GM19467 (cell line): ENCODE data around the gene NPR3.

ENCODE experiments used
- ATAC-seq: cut with Tn5 transposase; IDR thresholded peaks from one replicate; pipeline ENCODE4 v1.9.1; 2021; ENCODE audit warnings: mild to moderate bottlenecking, moderate library complexity; ENCODE audit not compliant: unreplicated experiment

NPR3 gene

GRCh38 chr5:32754284-32754683 lies 43.2 kb downstream of the NPR3 start:
- ATAC-seq = no peak

- no peak for ATAC-seq
Measured at GRCh38 chr5:32760091-32760509, 49.0 kb downstream of the NPR3 start.

GRCh38 chr5:32765266-32765665 lies 54.1 kb downstream of the NPR3 start:
- ATAC-seq = no peak

- no peak for ATAC-seq
Measured at GRCh38 chr5:32767948-32768467, 56.9 kb downstream of the NPR3 start.

GRCh38 chr5:32769711-32770110 lies 58.6 kb downstream of the NPR3 start:
- ATAC-seq = no peak

GRCh38 chr5:32770444-32770843 lies 59.3 kb downstream of the NPR3 start:
- no peak for ATAC-seq

GRCh38 chr5:32771037-32771436 lies 59.9 kb downstream of the NPR3 start:
- no peak for ATAC-seq

- ATAC-seq = no peak
Measured at GRCh38 chr5:32773944-32774343, 62.8 kb downstream of the NPR3 start.

GRCh38 chr5:32776200-32776599 lies 65.1 kb downstream of the NPR3 start:
- no peak for ATAC-seq

- peak; percentile 77 for ATAC-seq
Measured at GRCh38 chr5:32777222-32777621, 66.1 kb downstream of the NPR3 start.

- no peak for ATAC-seq
Measured at GRCh38 chr5:32777733-32778132, 66.6 kb downstream of the NPR3 start.

GRCh38 chr5:32778403-32778802 lies 67.3 kb downstream of the NPR3 start:
- ATAC-seq = no peak

- ATAC-seq = no peak
Measured at GRCh38 chr5:32779754-32780415, 68.8 kb downstream of the NPR3 start.

GRCh38 chr5:32780508-32780919 lies 69.4 kb downstream of the NPR3 start:
- ATAC-seq = no peak

GRCh38 chr5:32783661-32784060 lies 72.5 kb downstream of the NPR3 start:
- no peak for ATAC-seq

GRCh38 chr5:32785611-32786254 lies 74.6 kb downstream of the NPR3 start:
- ATAC-seq = no peak

- ATAC-seq = no peak
Measured at GRCh38 chr5:32786311-32786710, 75.2 kb downstream of the NPR3 start.

GRCh38 chr5:32790411-32790951 lies 79.4 kb downstream of the NPR3 start:
- no peak for ATAC-seq

GRCh38 chr5:32791536-32792243 lies 80.6 kb downstream of the NPR3 start:
- no peak for ATAC-seq

- no peak for ATAC-seq
Measured at GRCh38 chr5:32794086-32794485, 83.0 kb downstream of the NPR3 start.

- no peak for ATAC-seq
Measured at GRCh38 chr5:32802764-32803163, 91.6 kb downstream of the NPR3 start.

- no peak for ATAC-seq
Measured at GRCh38 chr5:32803656-32804055, 92.5 kb downstream of the NPR3 start.
